Dermis blood vessel endothelial cell (primary cell): ENCODE data around the gene EVA1C. TPM values are rescaled to one million over a fixed set of nuclear protein-coding genes. Genes with fewer than 3 reads are reported as not detected.

ENCODE experiments used
- total RNA-seq: library from RNA; depleted of rRNA; stranded (reverse); fragments of >200 nt; gene quantifications from 2 replicates; pipeline ENCODE4 v1.2.3, GENCODE V29; 2014

The EVA1C gene
- total RNA-seq, 1 donor from 2014 or later = 39.7 TPM

Other genes with a start within 250 kb of the EVA1C start
- 6.8 and 11.3 TPM in 2 replicates for gene MIS18A, start 133.7 kb upstream of the EVA1C start, total RNA-seq
- gene MRAP, start 113.9 kb upstream of the EVA1C start, total RNA-seq = not detected in 2 replicates
- 18.5 and 27.6 TPM in 2 replicates for gene URB1, start 19.7 kb upstream of the EVA1C start, total RNA-seq
- gene TCP10L, start 172.8 kb downstream of the EVA1C start, total RNA-seq = 0.09 and 0.68 TPM in 2 replicates
- gene CFAP298, start 199.7 kb downstream of the EVA1C start, total RNA-seq = 33.9 and 40.7 TPM in 2 replicates